Effector CD8-positive, alpha-beta T cell (primary cell): ENCODE measurements around the gene TAF4.
"Not testable (repeated sequence)": the region's sequence is repeated elsewhere in the genome, so short reads cannot be mapped to it uniquely, and the experiment has no call there.

Experiments
- DNase-seq: peaks from one replicate; lab custom pipeline; 2025; lab: John Stamatoyannopoulos, UW

TAF4 gene

DNA sequence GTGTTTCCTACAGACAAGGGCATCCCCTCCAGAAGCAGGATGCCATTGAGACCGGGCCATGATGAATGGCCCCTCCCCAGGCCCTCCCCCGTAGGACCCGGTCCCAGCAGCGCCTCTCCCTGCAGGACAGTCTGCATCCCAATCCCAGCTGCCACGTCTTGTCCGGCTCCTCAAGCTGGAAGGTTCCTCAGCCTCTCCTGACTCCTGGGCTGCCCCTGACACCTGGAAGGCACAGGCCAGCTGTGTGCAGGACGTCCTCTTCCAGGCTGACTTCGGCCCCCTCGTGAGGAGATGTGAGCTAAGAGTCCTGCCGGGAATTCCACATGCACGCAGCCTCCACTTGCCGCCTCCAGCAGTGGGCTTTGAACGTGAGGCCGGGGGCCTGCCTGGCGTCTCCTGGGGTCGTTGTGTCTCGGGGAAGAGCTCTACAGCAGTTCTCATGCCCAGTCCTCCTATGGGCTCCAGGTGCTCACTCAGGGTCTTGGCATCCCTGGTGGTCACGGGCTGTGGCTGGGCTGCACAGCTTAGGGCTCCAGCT lies 64.4 kb downstream of the TAF4 start:
- DNase-seq: no peak

DNA sequence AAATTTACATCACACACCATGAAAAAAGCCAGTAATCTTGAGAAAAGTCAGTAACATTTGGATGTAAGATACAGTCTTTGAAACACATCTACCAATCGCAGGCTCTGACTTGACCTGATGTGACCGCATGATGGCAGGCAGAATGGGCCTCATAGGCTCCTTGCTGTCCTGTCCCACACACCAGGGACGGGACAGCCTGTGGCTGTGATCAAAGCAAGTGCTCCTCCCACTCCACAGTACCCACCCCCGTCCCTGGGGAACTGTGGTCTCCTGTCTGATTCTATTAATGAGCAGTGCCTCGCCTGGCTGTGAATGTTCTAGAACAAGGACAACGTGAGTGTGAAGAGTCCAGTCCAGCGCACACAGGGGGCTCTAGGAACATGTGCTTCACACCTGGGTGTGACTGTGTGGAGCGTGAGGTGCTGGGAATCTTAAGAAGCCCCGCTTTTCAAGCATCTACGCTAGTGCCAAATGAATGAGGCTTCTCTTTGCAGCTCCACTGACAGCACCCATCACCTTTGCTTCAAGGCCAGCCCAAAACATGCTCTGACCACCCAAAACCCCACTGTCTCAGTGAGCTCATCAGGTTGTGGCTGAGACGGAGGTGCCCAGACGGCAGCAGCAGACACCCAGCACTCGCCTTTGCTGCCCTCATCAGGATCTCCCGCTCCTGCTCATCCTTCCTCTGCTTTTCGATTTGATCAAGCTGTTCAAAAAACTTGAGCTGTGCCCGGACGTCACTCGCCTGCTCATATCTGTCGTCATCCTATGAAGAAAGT lies 67.1 kb downstream of the TAF4 start:
- DNase-seq: no peak

DNA sequence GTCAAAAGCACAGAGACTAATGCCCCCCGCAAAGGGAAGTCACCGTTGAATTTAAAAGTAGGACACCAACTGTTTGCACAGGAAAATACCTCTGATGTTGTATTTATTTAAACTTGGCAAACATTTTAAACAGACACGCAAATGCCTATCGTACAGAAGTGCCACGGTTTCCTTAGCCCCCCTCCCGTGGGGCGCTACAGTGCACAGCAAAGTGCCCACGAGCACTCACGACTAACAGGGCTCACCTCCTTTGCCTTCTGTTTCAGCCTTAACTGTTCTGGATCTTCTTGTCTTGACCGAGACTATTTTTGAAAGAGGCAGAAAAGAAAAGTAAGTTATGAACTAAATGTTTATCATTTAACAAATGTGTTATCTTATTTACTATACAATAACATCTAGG lies 67.8 kb downstream of the TAF4 start:
- no peak for DNase-seq

DNA sequence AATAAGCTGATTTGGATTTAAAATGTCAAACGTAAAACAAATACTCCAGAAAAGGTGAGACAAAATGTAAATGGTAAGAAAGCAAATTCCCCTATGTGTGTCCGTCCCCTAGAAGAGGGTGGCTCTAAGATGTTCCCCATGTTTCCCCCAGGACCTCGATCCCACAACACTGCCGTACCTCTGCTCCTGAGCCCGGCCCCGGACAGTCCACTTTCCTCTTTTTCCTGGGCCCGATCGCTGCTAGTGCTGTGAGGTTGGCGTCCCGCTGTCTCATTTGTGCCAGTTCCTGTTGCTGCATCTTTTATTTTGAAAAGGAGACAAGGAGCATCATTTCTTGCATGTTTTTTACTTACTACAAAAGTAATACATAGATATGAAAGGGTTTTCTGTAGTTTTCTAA lies 68.3 kb downstream of the TAF4 start:
- DNase-seq: no peak

DNA sequence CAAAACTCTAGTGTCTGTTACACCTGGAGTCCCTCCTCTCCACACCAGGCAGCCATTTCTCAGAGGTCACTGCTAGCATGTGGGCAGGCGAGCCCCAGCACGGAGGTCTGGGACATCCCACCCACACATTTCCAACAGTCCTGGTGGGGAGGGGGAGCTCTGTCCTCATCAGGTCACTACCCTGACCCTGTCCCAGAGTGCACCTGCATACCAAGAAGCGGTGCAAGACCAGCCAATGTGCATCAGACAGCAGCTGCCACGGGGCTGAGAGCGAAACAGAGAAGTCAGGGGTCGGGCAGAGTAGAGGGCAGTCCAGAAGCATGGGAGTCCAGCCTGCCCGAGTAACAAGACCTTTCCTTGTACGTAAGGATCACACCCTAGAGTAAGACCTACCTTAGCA lies 71.1 kb downstream of the TAF4 start:
- DNase-seq: no peak

DNA sequence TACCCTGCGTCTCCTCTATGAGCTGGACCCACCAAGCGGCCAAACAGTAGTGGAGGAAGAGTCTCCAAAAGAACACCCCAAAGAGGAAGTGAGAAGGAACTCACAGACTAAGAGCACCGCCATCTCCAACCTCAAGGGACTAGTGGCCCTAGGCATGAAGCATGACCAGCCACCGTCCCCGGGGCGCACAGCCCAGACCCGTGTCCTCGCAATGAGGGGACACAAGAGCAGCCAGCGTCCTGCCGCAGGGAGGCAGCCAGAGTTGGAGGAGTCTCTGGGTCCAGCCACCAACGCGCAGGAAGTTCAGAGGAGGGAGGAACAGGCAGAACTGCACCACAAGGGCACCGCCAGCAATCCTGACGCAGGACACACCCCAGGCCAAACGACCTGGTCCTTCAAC lies 72.6 kb downstream of the TAF4 start:
- no peak for DNase-seq

DNA sequence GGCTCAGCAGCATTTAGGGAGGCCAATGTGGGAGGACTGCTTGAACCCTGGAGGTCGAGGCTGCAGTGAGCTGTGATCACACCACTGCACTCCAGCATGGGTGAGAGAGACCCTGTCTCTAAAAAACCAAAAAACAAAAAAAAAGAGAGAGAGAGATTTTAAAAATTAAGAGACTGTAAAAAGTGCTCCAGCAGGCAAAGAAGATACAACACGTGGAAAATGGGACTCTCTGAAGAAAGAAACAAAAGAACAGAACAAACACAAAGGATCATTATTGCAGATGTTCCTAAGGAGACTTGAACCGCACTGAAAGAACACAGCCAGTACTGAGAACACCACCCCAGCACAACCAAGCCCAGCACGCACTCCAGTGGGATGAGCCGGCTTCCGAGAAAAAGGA lies 74.2 kb downstream of the TAF4 start:
- no peak for DNase-seq

DNA sequence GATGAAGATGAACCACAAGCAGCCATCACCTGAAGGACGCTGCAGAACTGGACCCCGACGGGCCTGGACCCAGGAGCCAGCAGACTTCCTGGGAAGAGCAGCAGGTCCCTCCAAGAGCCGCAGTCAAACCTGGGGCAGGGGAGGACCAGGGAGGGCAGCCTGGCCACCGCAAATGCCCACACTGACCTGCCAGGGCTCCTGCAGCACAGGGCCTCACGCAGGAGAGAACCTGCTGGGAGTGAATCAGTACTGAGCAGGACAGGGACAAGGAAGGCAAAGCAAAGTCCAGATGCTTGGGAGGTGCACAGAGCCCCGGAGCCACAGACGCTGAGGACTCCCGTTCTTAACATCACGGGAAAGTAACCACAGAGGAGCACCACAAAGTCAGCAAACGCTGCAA lies 75.2 kb downstream of the TAF4 start:
- DNase-seq: no peak

DNA sequence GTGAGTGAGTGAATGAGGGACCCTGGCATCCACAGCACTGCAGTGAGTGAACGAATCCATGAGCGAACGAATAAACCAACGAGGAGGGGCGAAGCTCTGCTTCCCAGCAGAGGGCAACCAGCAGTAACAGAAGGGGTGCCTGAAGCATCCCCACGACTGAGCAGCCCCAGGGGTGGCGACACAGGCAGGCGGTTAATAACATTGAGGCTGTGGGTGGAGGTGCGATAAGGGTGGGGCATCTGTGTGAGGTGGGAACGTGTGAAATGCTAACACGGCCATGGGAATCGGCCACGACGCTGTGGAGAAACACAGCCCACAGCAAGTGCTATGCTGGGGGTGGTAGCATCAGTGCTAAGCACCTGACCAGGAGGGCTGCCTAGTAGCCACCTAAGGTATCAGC lies 75.9 kb downstream of the TAF4 start:
- DNase-seq: no peak

DNA sequence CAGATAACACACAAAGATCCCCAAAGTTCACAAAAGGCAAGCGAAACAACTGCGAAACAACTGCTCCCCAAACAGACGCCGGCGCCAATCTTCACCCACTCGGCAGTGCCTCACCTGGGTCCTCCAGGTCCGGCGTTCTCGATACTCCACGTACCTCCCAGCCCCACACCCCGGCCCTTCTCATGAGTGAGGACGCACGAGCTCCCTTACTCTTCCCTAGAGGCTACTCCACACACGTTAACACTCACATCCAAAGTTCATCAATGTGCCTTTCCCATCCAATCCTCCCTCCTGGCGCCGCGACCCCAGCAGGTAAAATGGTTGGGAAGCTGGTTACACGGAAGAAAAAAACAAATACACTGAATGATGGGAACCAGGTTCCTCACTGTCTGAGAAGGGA lies 77.0 kb downstream of the TAF4 start:
- DNase-seq: no peak

DNA sequence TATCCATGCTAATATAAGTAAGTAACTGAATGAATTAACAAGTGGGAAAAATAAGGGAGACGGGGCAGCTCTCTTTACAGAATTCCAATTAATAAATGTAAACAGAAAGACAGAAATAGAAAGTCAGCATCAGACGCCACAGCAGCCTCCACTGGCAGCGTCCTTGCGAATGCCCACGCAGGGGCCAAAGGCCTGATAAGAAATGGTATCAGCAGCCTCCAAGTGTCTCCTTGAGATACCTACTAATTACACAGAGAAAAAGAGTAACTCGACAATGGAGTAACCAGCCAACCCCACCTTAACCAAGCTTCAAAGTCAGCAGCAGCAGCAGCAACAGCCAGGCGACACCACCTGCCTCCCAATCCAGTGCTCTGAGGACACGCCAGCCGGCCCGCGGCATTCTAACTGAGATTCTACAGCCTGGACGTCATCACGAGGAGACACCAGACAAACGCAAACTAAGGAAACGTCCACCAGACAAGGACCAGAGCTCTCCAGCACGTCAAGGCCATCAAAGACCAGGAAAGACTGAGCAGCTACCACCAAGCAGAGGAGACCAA lies 78.8 kb downstream of the TAF4 start:
- DNase-seq: no peak

DNA sequence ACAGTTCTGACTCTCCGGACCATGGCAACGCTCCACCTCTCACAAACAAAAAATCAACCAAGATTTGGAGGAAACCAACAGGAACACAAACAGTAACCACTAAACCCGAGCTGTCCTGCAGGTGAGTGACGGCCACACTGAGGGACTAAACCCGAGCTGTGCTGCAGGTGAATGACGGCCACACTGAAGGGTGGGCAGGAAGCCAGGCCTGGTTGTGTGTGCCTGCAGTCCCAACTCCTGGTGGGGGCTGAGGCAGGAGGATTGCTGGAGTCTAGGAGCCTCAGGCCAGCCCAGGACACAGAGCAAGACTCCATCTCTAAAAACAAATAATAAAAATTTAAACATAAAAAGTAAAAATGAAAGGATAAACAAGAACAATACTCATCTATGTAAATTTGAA lies 80.6 kb downstream of the TAF4 start:
- DNase-seq: no peak

DNA sequence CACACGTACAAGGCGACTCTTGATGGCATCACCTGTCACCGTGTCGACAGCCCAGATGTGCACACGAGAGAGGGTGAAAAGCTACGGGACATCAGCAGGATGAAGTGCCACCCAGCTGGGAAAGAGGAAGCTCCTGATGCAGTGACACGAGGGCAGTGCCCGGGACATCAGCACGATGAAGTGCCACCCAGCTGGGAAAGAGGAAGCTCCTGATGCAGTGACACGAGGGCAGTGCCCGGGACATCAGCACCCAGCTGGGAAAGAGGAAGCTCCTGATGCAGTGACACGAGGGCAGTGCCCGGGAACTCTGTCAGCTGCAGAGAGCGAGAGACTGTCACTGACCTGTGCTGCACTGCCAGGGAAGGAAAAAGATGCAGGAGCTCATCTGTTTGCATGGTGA lies 81.2 kb downstream of the TAF4 start:
- DNase-seq: not testable (repeated sequence)

DNA sequence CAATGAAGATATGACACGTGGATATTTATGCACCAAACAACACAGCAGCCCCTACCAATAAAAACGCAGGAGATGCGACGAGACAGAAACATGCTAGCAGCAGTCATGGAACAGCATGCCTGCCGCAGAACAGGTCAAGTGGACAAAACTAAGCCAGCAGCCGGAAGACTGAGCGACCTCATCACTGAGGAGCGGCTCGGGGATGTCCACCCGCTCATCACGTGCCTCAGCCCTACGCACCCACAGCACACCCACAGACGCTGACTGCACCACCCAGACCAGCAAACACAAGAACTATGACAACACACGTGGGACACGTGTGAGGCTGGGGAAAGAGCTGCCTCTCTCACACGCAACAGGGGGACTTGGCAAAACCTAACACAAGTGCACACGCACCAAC lies 81.7 kb downstream of the TAF4 start:
- no peak for DNase-seq

DNA sequence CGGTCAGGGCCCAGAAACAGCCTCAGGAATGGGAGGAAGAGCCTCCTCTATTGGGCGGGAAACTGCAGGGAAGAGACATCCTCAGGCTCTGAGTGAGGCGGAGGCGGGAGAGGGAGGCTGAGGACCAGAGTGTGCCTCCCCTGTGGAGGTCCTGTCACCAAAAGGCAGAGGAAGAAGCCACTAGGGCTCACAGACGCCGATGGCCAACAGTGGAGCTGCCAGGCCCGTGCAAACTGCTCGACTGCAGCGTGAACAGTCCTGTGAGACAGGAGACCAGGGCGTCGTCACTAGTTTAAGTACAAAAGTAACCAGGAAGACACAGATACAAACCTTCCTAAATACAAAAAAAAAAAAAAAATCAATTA lies 82.7 kb downstream of the TAF4 start:
- no peak for DNase-seq

DNA sequence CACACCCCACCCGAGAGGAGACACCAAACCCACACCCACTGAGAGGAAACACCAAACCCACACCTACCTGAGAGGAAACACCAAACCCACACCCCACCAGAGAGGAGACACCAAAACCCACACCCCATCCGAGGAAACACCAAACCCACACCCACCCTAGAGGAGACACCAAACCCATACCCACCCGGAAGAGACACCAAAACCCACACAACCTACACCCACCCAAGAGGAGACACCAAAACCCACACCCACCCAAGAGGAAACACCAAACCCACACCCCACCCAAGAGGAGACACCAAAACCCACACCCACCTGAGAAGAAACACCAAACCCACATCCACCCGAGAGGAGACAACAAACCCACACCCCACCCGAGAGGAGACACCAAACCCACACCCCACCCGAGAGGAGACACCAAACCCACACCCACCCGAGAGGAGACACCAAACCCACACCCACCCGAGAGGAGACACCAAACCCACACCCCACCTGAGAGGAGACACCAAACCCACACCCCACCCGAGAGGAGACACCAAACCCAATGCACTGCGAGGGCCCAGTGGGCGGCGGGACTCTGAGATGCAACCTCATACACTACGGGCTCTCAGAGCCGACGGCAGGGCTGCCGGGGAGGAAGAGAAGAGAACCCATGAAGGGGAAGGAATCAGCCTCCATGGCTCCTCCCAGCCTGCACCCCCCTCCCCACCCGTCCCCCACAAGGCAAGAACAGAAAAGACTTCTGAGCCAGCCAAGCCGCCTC lies 83.3 kb downstream of the TAF4 start:
- DNase-seq: no peak

DNA sequence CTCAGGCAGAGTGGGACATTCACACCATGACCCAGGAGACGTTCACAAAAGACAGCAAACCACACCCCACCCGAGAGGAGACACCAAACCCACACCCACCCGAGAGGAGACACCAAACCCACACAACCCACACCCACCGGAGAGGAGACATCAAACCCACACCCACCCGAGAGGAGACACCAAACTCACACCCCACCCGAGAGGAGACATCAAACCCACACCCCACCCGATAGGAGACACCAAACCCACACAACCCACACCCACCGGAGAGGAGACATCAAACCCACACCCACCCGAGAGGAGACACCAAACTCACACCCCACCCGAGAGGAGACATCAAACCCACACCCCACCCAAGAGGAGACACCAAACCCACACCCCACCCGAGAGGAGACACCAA lies 84.0 kb downstream of the TAF4 start:
- not testable (repeated sequence) for DNase-seq

DNA sequence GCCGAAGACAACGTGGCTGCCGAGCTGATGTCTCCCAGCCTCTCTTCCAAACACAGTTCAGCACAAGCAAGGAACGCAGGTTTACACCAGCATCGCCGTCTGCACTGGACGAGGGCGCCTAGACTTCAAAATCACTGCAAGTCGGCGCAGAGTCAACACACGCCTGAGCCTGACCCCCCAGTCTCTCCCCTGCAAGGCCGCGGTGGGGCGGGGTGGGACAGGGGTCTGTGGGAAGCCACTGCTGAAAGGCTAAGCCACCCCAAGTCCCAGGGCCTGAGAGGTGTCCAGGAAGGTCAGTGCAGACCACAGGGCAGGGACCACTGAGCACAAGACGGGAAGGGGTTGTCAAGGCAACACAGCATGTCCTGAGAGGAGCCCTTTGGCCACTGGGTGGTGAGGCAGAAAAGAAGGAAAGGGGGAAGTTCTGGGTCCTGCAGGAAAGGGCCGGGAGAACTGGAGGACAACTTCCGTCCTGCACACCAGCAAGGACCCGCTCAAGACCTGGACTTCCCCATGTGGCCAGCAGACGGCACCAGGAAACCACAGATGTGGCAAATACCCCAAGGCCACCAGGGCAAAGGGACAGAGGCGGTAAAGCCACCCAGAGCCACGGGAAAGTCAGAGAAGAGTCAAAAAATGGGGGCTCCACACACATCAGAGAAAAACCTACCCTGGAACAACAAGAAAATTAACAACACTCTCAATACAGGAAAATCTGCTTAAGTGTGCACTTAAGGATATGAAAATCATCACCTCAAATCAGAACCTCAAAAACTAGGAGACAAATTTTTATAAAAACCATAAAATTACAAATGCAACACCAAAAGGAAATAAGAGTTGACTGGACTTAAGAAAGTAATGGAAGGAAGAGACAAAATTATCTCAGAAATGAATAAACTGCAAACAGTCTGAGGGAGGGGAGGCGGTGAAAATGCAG lies 84.8 kb downstream of the TAF4 start:
- no peak for DNase-seq

DNA sequence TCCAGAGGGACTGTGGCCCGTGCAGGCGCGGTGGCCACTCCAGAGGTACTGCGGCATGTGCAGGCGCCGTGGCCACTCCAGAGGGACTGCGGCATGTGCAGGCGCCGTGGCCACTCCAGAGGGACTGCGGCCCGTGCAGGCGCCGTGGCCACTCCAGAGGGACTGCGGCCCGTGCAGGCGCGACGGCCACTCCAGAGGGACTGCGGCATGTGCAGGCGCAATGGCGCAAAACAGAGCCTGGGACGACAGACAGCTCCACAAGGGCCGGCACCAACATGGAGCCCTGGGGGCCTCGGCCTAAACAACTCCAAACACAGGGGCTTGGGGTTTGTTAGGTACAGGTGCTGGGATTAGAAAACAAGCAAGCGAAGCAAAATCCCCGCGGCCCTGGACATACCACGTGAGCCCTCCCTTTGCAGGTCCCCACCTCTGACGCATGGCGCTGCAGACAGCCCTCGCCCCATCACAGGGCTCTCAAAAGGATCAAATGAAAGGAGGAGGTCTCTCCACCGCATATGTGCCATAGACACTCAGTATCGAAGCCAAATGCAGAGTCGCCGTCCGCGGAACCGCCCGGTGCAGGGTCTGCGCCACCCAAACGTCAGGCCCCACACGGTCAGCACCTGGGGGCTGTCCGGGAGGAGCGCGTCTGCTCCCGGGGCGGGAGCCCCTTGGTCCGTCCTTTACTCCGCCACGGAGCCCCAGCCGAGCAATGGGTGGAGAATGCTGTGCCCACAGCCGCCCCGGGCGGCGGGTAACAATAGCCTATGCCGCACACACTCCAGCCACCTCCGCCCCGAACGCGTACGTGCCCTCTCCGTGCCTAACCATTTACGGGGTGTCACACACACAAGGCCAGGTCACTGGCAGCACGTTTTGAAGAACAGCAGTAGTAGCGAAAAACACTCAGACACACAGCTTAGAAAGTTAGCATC lies 85.7 kb downstream of the TAF4 start:
- DNase-seq: no peak

DNA sequence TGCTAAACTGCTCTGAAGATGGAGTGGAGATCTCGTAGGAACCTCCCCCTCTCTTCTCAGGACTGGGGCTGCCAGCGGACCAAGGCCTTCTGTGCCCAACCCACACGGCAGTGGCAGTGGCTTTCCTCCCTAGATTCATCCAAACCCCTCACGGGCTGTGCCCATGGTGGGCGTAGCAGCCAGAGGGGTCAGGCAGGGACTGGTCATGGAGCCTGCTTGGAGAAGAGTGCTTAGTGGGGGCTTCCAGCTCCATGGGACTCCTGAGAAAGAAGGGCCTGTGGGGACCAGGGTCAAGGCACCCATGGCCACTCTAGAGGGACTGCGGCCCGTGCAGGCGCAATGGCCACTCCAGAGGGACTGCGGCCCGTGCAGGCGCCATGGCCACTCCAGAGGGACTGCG lies 86.6 kb downstream of the TAF4 start:
- DNase-seq: no peak

DNA sequence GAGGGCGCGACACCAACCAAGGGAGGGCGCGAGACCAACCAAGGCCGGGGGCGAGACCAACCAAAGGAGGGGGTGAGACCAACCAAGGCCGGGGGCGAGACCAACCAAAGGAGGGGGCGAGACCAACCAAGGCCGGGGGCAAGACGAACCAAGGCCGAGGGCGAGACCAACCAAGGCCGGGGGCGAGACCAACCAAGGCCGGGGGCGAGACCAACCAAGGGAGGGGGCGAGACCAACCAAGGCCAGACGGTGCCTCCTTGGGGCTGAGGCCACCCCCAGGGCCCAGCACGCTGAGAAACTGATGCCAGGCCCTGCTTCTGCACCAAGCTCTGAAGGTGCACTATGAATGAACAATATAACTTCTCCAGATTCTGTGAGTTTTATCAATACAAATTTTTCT lies 87.2 kb downstream of the TAF4 start:
- DNase-seq: no peak
